Endothelial cell of umbilical vein (primary cell): ENCODE results near the gene ESPNL. TPM values are rescaled to one million over a fixed set of nuclear protein-coding genes. Genes with fewer than 3 reads are reported as not detected.

Experiments used
- BruUV-seq: library from RNA; stranded (reverse); fragments of 400-500 nt; replicated peaks from 2 replicates; lab custom pipeline; 2021; lab: Mats Ljungman, UMichigan
- CTCF ChIA-PET: fragments of 300-600, 350-600 bp; sonication (Branson Sonifier 250); formaldehyde crosslinking; loops from one replicate; lab custom pipeline; 2021; ENCODE audit warnings: antibody characterized with exemption, inconsistent platforms; lab: Charles Lee
- POLR2A ChIA-PET: fragments of 300-600, 350-600 bp; sonication (Branson Sonifier 250); formaldehyde crosslinking; loops from one replicate; lab custom pipeline; 2021; ENCODE audit warnings: antibody characterized with exemption, inconsistent platforms; lab: Charles Lee
- DNase-seq: peaks from one replicate; pipeline ENCODE4 v3.0.0-alpha.2; 2011; ENCODE audit warnings: low read depth, low spot score
- FAIRE-seq: peaks from 2 replicates; lab custom pipeline; 2011; peaks lifted over from hg19 to GRCh38; lab: Jason Lieb, UNC
- H2AFZ ChIP-seq: 2 replicates; pipeline ENCODE4 v1.6.0; 2012; ENCODE audit warnings: low read depth, low read length, control low read depth, inconsistent platforms
- H3K27ac ChIP-seq: 2 replicates; pipeline ENCODE4 v1.5.1; 2011; ENCODE audit warnings: low read depth, mild to moderate bottlenecking, control low read depth, low read length, moderate library complexity; ENCODE audit not compliant: insufficient read depth
- H3K27me3 ChIP-seq, 2 experiments: 2 replicates each; pipeline versions ENCODE4 v1.6.0 to v1.6.1; 2011; ENCODE audit warnings: low read length in 2 of 2, mixed read lengths in 1 of 2; ENCODE audit not compliant: control insufficient read depth in 2 of 2, insufficient read depth in 2 of 2
- H3K36me3 ChIP-seq, 2 experiments: 2 replicates in 1 of 2; 3 replicates in 1 of 2; pipeline ENCODE4 v1.5.1; 2011; ENCODE audit warnings: low read length in 2 of 2, mild to moderate bottlenecking in 1 of 2, moderate library complexity in 1 of 2; ENCODE audit not compliant: control insufficient read depth in 2 of 2, insufficient read depth in 2 of 2; ENCODE audit errors: extremely low read depth in 1 of 2
- H3K4me1 ChIP-seq: 3 replicates; pipeline ENCODE4 v1.5.1; 2011; ENCODE audit warnings: mild to moderate bottlenecking, low read length; ENCODE audit not compliant: control insufficient read depth, insufficient read depth; ENCODE audit errors: extremely low read depth
- H3K4me2 ChIP-seq: 2 replicates; pipeline ENCODE4 v1.6.1; 2011; ENCODE audit warnings: low read length, control low read depth, mixed read lengths; ENCODE audit not compliant: insufficient read depth
- H3K4me3 ChIP-seq, 3 experiments: fragments of 200-600 bp in 1 of 3; sonication (generic), shearing (Covaris generic) in 1 of 3; replicated peaks in 1 of 3; 2 replicates each; pipeline ENCODE4 v1.5.1; 2011 to 2016; ENCODE audit warnings: control low read depth in 3 of 3, low read length in 3 of 3, mild to moderate bottlenecking in 2 of 3, inconsistent platforms in 1 of 3, low read depth in 1 of 3, moderate library complexity in 1 of 3; ENCODE audit not compliant: insufficient read depth in 1 of 3
- H3K79me2 ChIP-seq: 2 replicates; pipeline ENCODE4 v1.6.0; 2012; ENCODE audit warnings: low read length, inconsistent platforms; ENCODE audit not compliant: control insufficient read depth, insufficient read depth
- H3K9ac ChIP-seq: replicated peaks from 2 replicates; pipeline ENCODE3; 2011; ENCODE audit warnings: low read length, control low read depth; ENCODE audit not compliant: insufficient read depth; ENCODE audit errors: extremely low read depth
- H3K9me1 ChIP-seq: replicated peaks from 3 replicates; pipeline ENCODE4 v1.6.0; 2011; ENCODE audit warnings: mild to moderate bottlenecking, low read length; ENCODE audit not compliant: control insufficient read depth, insufficient read depth; ENCODE audit errors: extremely low read depth
- H3K9me3 ChIP-seq: replicated peaks from 2 replicates; pipeline ENCODE4 v1.5.1; 2012; ENCODE audit warnings: low read length, inconsistent platforms; ENCODE audit not compliant: control insufficient read depth, insufficient read depth
- H4K20me1 ChIP-seq: replicated peaks from 2 replicates; pipeline ENCODE3; 2011; ENCODE audit warnings: mild to moderate bottlenecking, low read length; ENCODE audit not compliant: control insufficient read depth, insufficient read depth; ENCODE audit errors: extremely low read depth
- EZH2 ChIP-seq: IDR thresholded peaks from 2 replicates; pipeline ENCODE4 v1.6.1; 2012; ENCODE audit warnings: borderline replicate concordance, low read depth, mild to moderate bottlenecking, moderate library complexity, low read length, inconsistent platforms; ENCODE audit not compliant: severe bottlenecking
- FOS ChIP-seq: IDR thresholded peaks from 2 replicates; pipeline ENCODE4 v1.6.1; 2011; ENCODE audit warnings: mild to moderate bottlenecking, low read length, moderate library complexity, borderline replicate concordance; ENCODE audit not compliant: insufficient read depth
- GATA2 ChIP-seq: IDR thresholded peaks from 2 replicates; pipeline ENCODE4 v1.7.0; 2011; ENCODE audit warnings: low read depth, mild to moderate bottlenecking, moderate library complexity, mixed read lengths, low read length; ENCODE audit not compliant: insufficient read length, insufficient read depth
- JUN ChIP-seq: IDR thresholded peaks from 2 replicates; pipeline ENCODE4 v1.6.1; 2011; ENCODE audit warnings: borderline replicate concordance, low read depth; ENCODE audit not compliant: insufficient read length, insufficient read depth
- MYC ChIP-seq: IDR thresholded peaks from one replicate; pipeline ENCODE4 v1.6.1; 2011; ENCODE audit warnings: mild to moderate bottlenecking, low read depth, low read length
- POLR2A ChIP-seq: IDR thresholded peaks from 2 replicates; pipeline ENCODE4 v1.6.1; 2012; ENCODE audit warnings: low read depth, mild to moderate bottlenecking, control low read depth, low read length
- POLR2AphosphoS5 ChIP-seq: IDR thresholded peaks from 2 replicates; pipeline ENCODE4 v1.6.1; 2012; ENCODE audit warnings: low read depth, mild to moderate bottlenecking, control low read depth, low read length, moderate library complexity; ENCODE audit not compliant: insufficient read depth
- dilution Hi-C: fragments of 300-500 bp; cut with MboI; formaldehyde crosslinking; loops from one replicate; pipeline ENCODE4 v1.15.0; 2019; ENCODE audit warnings: low sequenced_read_pairs; ENCODE audit not compliant: extremely low pct_ligation_motif_present
- intact Hi-C: fragments of 100-400 bp; cut with micrococcal nuclease; formaldehyde crosslinking; loops from one replicate; pipeline ENCODE4 v1.10.0; 2022
- polyA plus RNA-seq, 4 experiments: library from polyadenylated mRNA; depleted of rRNA in 3 of 4; stranded (reverse) in 3 of 4; unstranded in 1 of 4; fragments of >200 nt; gene quantifications; 2 replicates each; pipeline versions ENCODE4 v1.2.1 to v1.2.3, GENCODE V29; 2011 to 2012; ENCODE audit warnings: missing spikeins in 1 of 4
- total RNA-seq: library from RNA; stranded (reverse); gene quantifications from 2 replicates; pipeline ENCODE4 v1.2.3, GENCODE V29; 2021
- TF ChIP-seq, protein P1 (sequence below): IDR thresholded peaks from 2 replicates; pipeline ENCODE4 v1.6.1; 2011; ENCODE audit not compliant: insufficient read depth, insufficient read length
- TF ChIP-seq, protein P2 (sequence below), 2 donors: IDR thresholded peaks; 1 replicate in 1 of 2; 2 replicates in 1 of 2; pipeline ENCODE4 v1.5.1; 2011; ENCODE audit warnings: low read length in 2 of 2, mild to moderate bottlenecking in 2 of 2, moderate library complexity in 2 of 2, control low read depth in 1 of 2, inconsistent platforms in 1 of 2, low read depth in 1 of 2; ENCODE audit not compliant: insufficient read depth in 1 of 2; ENCODE audit errors: extremely low read depth in 1 of 2

The ESPNL gene
- total and polyA plus RNA-seq, 2 donors (not counting 3 experiments of a cell fraction or from before 2014, with no cell fraction given), result not detected

DNA sequence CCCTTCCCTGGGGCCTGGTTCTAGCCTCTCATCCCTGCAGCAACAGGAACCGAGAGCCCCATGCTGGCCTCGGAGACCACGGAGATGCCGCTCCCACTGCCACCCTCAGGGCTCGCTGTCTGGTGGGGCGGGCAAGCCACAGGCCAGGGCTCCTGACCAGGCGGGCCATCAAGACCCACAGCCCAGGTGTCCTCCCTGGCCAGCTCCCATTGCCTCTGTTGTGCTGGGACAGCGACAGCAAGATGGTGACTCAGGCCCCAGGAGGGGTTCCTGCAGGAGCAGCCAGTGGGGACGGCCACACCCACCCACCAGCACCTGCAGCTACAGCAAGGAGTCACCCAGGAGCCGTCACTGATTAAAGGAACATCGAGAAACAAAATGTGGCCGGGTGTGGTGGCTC is 45.7 kb downstream of the ESPNL start:
- no peaks in the 10 kb centered on the region for H3K27me3 ChIP-seq
- BruUV-seq, result no TSS peak
- ChIA-PET CTCF (no interaction called here), POLR2A (no interaction called here)
- no peak for DNase-seq
- H3K27ac ChIP-seq, result no peak overlapping the region
- no peaks in the 10 kb centered on the region for H4K20me1 ChIP-seq
- TF ChIP-seq, protein P1, sequence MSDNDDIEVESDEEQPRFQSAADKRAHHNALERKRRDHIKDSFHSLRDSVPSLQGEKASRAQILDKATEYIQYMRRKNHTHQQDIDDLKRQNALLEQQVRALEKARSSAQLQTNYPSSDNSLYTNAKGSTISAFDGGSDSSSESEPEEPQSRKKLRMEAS, result no peak
- TF ChIP-seq POLR2AphosphoS5 (no peak), MYC (no peak), JUN (no peak), GATA2 (no peak), FOS (no peak), EZH2 (no peak), POLR2A (no peak)
- dilution Hi-C loops (no loop called here), intact Hi-C loops (no loop called here)
- H3K4me3 ChIP-seq, result no peak overlapping the region
- H3K9me1 ChIP-seq, result no peaks in the 10 kb centered on the region
- H3K79me2 ChIP-seq, result no peaks in the 10 kb centered on the region
- no peak overlapping the region for H2AFZ ChIP-seq
- no peak for FAIRE-seq
- H3K4me1 ChIP-seq, result no peaks in the 10 kb centered on the region
- H3K9me3 ChIP-seq, result no peaks in the 10 kb centered on the region
- no peak overlapping the region for H3K4me2 ChIP-seq
- H3K36me3 ChIP-seq, result no peaks in the 10 kb centered on the region
- no peak overlapping the region for H3K9ac ChIP-seq

DNA sequence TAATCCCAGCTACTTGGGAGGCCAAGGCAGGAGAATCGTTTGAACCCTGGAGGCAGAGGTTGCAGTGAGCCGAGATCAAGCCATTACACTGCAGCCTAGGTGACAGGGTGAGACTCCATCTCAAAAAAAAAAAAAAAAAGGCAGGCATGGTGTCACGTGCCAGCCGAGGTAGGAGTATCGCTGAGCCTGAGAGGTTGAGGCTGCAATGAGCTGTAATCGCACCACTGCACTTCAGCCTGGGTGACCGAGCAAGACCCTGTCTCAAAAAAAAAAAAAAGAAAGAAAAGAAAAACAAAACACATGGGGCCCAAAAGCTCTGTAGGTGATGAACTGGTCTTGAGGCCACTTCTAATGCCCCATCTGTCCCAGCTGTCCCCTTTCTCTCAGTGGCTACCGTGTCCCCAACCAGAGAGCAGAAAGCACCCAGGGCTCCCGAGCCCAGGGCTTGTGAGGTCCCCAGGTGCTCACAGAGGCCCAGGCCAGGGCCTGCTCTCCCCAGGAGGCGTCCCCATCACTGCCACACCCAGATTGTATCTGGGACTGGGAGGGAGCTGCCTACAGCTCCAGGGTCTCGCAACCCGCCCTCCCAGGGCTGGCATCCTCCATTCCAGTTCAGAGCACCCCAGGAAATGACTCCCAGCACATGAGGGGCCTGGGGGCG is 46.9 kb downstream of the ESPNL start:
- no peaks in the 10 kb centered on the region for H3K36me3 ChIP-seq
- no TSS peak for BruUV-seq
- no peaks in the 10 kb centered on the region for H4K20me1 ChIP-seq
- DNase-seq, result no peak
- H3K27me3 ChIP-seq, result no peaks in the 10 kb centered on the region
- CTCF ChIA-PET, result no interaction called here
- FAIRE-seq, result no peak
- no peaks in the 10 kb centered on the region for H3K9me3 ChIP-seq
- H3K4me2 ChIP-seq, result no peak overlapping the region
- H3K4me1 ChIP-seq, result no peaks in the 10 kb centered on the region
- TF ChIP-seq FOS (no peak), POLR2AphosphoS5 (no peak), GATA2 (no peak), POLR2A (no peak), EZH2 (no peak), JUN (no peak), MYC (no peak)
- TF ChIP-seq, protein P1, result no peak
- TF ChIP-seq, protein P2, sequence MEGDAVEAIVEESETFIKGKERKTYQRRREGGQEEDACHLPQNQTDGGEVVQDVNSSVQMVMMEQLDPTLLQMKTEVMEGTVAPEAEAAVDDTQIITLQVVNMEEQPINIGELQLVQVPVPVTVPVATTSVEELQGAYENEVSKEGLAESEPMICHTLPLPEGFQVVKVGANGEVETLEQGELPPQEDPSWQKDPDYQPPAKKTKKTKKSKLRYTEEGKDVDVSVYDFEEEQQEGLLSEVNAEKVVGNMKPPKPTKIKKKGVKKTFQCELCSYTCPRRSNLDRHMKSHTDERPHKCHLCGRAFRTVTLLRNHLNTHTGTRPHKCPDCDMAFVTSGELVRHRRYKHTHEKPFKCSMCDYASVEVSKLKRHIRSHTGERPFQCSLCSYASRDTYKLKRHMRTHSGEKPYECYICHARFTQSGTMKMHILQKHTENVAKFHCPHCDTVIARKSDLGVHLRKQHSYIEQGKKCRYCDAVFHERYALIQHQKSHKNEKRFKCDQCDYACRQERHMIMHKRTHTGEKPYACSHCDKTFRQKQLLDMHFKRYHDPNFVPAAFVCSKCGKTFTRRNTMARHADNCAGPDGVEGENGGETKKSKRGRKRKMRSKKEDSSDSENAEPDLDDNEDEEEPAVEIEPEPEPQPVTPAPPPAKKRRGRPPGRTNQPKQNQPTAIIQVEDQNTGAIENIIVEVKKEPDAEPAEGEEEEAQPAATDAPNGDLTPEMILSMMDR (IDR thresholded peaks at IDR 0.05; ENCODE audit: extremely low read depth in 1 of 2, insufficient read depth in 1 of 2, low read depth in 1 of 2, low read length in 2 of 2), result no peak
- POLR2A ChIA-PET, result no interaction called here
- H3K9ac ChIP-seq, result no peak overlapping the region
- intact Hi-C loops, result no loop called here
- H2AFZ ChIP-seq, result no peak overlapping the region
- no peaks in the 10 kb centered on the region for H3K79me2 ChIP-seq
- dilution Hi-C loops, result no loop called here
- H3K9me1 ChIP-seq, result no peaks in the 10 kb centered on the region
- H3K4me3 ChIP-seq, result no peak overlapping the region
- H3K27ac ChIP-seq, result no peak overlapping the region
